ENCODE data around the gene TTC13.

Gene TTC13

GRCh38 chr1:230943048-230943593, 35.5 kb downstream of the TTC13 start:
- TF ChIP-seq CTCF (IDR thresholded peaks at IDR 0.05; ENCODE audit: low read depth, low read length, missing control alignments), result no peak
- H3K27me3 ChIP-seq (replicated peaks), result no peaks in the 10 kb centered on the region
- no peak overlapping the region for H3K27ac ChIP-seq
- H3K4me3 ChIP-seq (ENCODE audit: low read depth, low read length), result no peak overlapping the region
- H3K36me3 ChIP-seq (replicated peaks), result no peaks in the 10 kb centered on the region
- in situ Hi-C loops (cut with HindIII; ENCODE audit: low pct_ligation_motif_present, low sequenced_read_pairs), result loop anchor here (25.0 kb wide), 1 partner anchor 269 kb away; no protein-coding TSS in a partner anchor
- DNase-seq, result no peak

GRCh38 chr1:230940848-230941247, 37.8 kb downstream of the TTC13 start:
- TF ChIP-seq CTCF (IDR thresholded peaks at IDR 0.05; ENCODE audit: low read depth, low read length, missing control alignments), result no peak
- H3K36me3 ChIP-seq (replicated peaks), result no peaks in the 10 kb centered on the region
- no peak overlapping the region for H3K4me3 ChIP-seq (ENCODE audit: low read depth, low read length)
- DNase-seq, result no peak
- no peak overlapping the region for H3K27ac ChIP-seq
- H3K27me3 ChIP-seq (replicated peaks), result no peaks in the 10 kb centered on the region
- in situ Hi-C loops (cut with HindIII; ENCODE audit: low pct_ligation_motif_present, low sequenced_read_pairs), result loop anchor here (25.0 kb wide), 1 partner anchor 271 kb away; no protein-coding TSS in a partner anchor

- in situ Hi-C loops (cut with HindIII; ENCODE audit: low pct_ligation_motif_present, low sequenced_read_pairs), result loop anchor here (25.0 kb wide), 1 partner anchor 272 kb away; no protein-coding TSS in a partner anchor
- TF ChIP-seq CTCF (IDR thresholded peaks at IDR 0.05; ENCODE audit: low read depth, low read length, missing control alignments), result no peak
- no peaks in the 10 kb centered on the region for H3K36me3 ChIP-seq (replicated peaks)
- DNase-seq, result no peak
- H3K4me3 ChIP-seq (ENCODE audit: low read depth, low read length), result no peak overlapping the region
- no peaks in the 10 kb centered on the region for H3K27me3 ChIP-seq (replicated peaks)
- no peak overlapping the region for H3K27ac ChIP-seq
Observed at GRCh38 chr1:230939806-230940489, 38.7 kb downstream of the TTC13 start.

- Histone ChIP-seq H3K27me3 (replicated peaks) (no peaks in the 10 kb centered on the region), H3K36me3 (replicated peaks) (no peaks in the 10 kb centered on the region), H3K27ac (no peak overlapping the region), H3K4me3 (ENCODE audit: low read depth, low read length) (no peak overlapping the region)
- TF ChIP-seq CTCF (IDR thresholded peaks at IDR 0.05; ENCODE audit: low read depth, low read length, missing control alignments), result no peak
- in situ Hi-C loops (cut with HindIII; ENCODE audit: low pct_ligation_motif_present, low sequenced_read_pairs), result loop anchor here (25.0 kb wide), 1 partner anchor 273 kb away; no protein-coding TSS in a partner anchor
- DNase-seq, result no peak
Observed at GRCh38 chr1:230938924-230939368, 39.7 kb downstream of the TTC13 start.

GRCh38 chr1:230937371-230937770, 41.3 kb downstream of the TTC13 start:
- no peak for DNase-seq
- in situ Hi-C loops (cut with HindIII; ENCODE audit: low pct_ligation_motif_present, low sequenced_read_pairs), result loop anchor here (25.0 kb wide), 1 partner anchor 275 kb away; no protein-coding TSS in a partner anchor
- Histone ChIP-seq H3K36me3 (replicated peaks) (no peaks in the 10 kb centered on the region), H3K27me3 (replicated peaks) (no peaks in the 10 kb centered on the region), H3K27ac (no peak overlapping the region), H3K4me3 (ENCODE audit: low read depth, low read length) (no peak overlapping the region)
- TF ChIP-seq CTCF (IDR thresholded peaks at IDR 0.05; ENCODE audit: low read depth, low read length, missing control alignments), result no peak

Data from brain microvascular endothelial cell (primary cell).